Medulla oblongata (tissue), 1 donor: Measurements from ENCODE around the gene SIRPA.

ENCODE experiments used
- DNase-seq: peaks from one replicate; pipeline ENCODE4 v3.0.0-alpha.2; 2015; ENCODE audit errors: extremely low spot score

The SIRPA gene

DNA sequence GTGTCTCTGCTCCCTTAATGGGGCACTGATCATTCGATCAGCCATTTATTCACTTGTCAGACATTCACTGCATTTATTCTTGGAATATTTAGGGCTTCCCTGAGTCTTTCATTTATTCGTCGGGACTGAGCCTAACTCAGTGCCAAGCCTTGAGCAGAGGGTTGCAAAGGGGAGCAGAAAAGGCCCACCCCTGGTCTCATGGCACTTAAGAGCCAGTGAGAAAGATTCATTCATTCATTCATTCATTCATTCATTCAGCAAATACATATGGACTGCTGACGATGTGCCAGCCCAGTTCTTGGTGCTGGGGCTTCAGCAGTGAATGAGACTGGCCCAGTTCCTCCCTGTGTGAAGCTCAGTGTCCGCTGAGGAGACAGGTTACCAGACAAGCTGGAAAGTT lies 36.6 kb downstream of the SIRPA start:
- no peak for DNase-seq

DNA sequence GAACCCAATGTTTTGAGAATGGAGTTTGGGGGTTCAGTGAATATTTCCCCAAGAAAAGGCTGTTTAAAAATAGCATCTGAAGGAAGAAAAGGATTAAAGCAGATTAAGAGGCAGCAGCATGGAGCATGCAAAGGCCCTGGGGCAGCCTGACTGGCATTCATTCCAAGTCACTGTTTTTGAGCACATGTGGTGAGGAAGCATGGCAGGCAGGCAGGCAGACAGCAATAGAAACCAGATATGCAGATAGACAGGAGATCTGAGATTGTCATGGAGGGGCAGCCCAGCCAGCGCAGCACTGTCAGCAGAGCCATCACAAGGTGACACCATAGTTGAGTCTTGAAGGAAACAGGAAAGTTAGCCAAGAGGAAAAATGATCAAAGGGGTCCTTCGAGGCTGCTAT lies 37.8 kb downstream of the SIRPA start:
- DNase-seq = no peak

DNA sequence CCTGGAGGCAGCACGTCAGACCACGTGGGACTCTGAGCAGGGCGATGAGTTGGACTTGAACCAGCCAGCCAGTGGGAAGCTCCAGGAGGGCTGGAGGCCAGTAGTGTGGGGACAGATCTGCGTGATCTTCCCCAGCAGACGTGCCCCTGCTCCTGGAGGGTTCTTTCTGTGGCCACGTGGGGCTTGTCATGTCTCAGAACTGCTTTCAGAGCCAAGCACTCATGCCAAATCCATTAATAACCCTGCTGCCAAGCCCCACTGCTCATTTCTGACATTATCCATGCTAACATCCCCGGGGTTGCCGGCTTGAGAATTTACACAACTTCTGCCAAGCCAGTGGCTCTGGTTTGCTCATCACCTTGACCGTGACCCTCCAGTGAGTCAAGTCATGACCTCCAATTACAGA lies 38.3 kb downstream of the SIRPA start:
- DNase-seq = no peak

DNA sequence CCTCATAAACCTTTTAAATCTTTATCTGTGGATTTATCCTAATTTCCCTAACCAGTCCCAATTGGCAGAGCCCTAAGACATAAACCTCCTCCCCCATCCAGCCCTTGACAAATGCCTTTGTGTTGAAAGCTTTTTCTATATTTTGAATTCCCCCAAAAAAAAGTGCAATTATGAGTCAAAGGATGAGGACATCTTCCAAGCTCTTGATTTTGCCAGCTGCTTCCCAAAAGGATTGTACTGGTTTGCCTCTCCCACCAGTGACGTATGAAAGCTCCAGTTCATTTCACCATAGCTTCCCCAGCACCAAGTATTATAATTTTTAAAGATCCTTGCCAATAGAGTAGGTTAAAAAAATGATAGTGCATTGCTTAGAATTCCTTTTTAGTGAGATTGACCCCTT lies 38.9 kb downstream of the SIRPA start:
- DNase-seq = no peak

DNA sequence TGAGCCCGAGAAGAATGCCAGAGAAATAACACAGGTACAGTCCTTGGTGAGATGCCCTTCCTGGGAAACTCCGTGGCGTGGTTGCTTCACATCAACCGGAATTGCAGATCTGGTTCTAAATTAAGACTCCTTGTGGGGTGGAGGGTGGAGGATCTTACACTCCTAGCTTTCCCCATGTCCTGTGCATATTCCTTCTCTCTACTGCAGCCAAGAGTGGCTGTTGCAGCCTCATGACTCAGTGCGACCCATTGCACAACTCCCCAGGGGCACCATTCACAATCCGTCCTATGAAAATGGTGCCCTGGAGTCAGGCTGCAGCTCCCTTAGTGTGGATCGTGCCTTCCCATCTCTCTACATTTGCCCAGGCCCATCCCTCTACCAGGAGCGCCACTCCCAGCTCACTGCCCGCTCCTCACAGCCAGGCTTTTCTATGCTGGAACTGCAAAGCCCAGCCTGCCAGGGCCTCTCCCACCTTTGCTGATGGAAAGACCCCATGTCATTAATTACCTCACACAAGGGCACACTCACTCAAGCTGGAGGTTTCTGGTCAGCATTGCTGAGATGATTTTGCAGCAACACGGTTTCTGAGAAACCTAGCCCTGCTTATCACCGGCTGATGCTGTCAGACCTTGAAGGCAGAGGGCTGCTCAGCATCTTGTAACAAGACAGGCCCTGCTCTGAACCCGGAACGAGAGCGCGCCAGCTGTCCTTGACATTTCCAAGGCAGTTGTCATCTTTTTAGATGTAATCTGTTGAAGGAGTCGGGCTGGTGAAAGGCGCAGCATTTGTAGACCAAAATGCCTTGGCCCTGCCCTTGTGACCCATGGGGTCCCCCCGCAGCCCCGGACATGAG lies 39.7 kb downstream of the SIRPA start:
- DNase-seq = no peak

DNA sequence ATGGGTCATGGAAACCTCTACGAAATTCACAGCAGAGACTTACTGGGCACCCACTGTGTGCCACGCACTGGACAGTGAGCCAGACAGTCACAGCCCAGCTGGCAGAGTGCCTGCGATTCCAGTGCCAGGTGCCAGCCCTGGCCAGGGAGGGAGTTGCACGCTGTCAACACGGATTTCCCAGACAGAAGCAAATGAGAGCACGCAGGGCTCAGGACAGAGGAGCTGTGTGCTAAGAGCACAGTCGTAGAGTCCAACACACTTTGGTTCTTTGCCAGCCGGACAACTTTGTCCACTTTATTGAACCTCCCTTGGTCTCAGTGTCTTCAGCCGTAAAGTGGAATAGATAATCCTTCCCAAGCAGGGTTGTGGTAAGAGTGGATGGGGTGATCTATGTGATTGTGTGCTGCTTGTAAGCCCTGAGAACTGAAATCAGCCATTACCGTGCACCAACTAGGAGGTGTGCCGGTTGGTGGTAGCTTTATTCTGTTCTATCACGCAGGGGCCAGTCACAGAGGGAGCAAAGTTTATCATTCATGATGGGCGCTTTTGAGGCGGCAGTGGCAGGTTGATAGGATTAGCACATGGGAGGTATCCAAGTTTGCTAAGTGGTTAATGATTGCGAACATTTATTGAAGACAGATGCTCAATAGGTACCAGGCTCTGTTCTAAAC lies 40.6 kb downstream of the SIRPA start:
- peak; percentile 86 for DNase-seq

DNA sequence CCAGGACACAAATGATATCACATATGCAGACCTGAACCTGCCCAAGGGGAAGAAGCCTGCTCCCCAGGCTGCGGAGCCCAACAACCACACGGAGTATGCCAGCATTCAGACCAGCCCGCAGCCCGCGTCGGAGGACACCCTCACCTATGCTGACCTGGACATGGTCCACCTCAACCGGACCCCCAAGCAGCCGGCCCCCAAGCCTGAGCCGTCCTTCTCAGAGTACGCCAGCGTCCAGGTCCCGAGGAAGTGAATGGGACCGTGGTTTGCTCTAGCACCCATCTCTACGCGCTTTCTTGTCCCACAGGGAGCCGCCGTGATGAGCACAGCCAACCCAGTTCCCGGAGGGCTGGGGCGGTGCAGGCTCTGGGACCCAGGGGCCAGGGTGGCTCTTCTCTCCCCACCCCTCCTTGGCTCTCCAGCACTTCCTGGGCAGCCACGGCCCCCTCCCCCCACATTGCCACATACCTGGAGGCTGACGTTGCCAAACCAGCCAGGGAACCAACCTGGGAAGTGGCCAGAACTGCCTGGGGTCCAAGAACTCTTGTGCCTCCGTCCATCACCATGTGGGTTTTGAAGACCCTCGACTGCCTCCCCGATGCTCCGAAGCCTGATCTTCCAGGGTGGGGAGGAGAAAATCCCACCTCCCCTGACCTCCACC lies 42.2 kb downstream of the SIRPA start:
- no peak for DNase-seq

DNA sequence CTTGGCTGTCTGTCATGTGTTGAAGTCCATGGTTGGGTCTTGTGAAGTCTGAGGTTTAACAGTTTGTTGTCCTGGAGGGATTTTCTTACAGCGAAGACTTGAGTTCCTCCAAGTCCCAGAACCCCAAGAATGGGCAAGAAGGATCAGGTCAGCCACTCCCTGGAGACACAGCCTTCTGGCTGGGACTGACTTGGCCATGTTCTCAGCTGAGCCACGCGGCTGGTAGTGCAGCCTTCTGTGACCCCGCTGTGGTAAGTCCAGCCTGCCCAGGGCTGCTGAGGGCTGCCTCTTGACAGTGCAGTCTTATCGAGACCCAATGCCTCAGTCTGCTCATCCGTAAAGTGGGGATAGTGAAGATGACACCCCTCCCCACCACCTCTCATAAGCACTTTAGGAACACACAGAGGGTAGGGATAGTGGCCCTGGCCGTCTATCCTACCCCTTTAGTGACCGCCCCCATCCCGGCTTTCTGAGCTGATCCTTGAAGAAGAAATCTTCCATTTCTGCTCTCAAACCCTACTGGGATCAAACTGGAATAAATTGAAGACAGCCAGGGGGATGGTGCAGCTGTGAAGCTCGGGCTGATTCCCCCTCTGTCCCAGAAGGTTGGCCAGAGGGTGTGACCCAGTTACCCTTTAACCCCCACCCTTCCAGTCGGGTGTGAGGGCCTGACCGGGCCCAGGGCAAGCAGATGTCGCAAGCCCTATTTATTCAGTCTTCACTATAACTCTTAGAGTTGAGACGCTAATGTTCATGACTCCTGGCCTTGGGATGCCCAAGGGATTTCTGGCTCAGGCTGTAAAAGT lies 43.5 kb downstream of the SIRPA start:
- no peak for DNase-seq

DNA sequence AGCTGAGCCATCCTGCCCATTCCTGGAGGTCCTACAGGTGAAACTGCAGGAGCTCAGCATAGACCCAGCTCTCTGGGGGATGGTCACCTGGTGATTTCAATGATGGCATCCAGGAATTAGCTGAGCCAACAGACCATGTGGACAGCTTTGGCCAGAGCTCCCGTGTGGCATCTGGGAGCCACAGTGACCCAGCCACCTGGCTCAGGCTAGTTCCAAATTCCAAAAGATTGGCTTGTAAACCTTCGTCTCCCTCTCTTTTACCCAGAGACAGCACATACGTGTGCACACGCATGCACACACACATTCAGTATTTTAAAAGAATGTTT lies 44.0 kb downstream of the SIRPA start:
- DNase-seq = no peak

DNA sequence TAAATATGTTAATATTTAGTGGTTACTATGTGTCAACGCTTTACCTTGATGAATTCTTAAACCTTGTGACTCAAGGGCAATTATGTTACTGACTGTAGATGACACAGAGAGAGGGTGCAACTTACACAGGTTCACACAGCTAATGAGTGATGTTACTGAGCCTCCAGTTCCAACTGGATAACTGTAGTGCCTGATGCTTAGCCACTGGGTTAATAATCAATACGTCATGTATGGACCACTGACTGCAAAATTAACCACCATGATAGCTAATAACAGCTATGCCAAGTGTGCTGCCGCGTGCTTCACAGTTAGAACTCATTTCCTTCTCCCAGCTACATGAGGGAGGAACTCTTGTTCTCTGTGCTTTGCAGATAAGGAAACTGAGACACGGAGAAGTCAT lies 45.4 kb downstream of the SIRPA start:
- no peak for DNase-seq

DNA sequence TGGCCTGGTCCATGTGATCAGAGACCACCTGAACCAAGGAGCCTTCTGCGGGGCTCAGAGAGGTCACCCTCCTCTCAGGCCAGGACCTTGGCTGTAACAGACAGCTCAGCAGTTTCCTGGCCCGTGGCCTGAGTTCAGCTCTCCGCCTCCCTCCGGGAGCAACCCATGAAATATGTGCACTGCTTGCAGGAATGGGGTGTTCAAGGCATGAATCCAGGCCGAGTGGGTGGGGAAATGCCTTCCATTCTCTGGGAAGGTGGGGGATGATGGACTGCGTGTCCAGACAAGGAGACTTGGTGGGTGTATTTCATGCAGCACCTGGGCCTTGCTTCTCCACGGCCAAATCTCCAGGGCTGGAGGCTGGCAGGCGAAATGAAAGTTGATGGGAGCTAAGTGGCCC lies 46.0 kb downstream of the SIRPA start:
- DNase-seq = no peak

DNA sequence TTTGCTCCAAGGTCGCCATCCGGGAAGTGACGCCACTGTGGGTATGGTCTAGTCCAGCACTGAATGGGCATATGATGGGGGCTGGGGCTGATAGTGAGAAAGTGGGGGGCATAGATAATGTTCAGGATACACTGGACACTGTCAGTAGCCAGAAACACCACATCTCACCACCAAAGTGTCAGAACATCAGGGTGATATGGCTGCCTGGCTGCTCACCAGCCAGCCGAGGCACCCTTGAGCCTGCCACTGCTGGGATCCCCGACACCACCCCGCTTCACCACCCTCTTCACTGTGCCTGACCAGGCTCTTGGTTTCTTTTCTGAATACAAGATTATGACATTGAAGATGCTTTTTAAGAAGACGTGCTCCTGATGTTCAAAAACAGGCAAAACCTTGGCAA lies 46.9 kb downstream of the SIRPA start:
- DNase-seq = no peak

DNA sequence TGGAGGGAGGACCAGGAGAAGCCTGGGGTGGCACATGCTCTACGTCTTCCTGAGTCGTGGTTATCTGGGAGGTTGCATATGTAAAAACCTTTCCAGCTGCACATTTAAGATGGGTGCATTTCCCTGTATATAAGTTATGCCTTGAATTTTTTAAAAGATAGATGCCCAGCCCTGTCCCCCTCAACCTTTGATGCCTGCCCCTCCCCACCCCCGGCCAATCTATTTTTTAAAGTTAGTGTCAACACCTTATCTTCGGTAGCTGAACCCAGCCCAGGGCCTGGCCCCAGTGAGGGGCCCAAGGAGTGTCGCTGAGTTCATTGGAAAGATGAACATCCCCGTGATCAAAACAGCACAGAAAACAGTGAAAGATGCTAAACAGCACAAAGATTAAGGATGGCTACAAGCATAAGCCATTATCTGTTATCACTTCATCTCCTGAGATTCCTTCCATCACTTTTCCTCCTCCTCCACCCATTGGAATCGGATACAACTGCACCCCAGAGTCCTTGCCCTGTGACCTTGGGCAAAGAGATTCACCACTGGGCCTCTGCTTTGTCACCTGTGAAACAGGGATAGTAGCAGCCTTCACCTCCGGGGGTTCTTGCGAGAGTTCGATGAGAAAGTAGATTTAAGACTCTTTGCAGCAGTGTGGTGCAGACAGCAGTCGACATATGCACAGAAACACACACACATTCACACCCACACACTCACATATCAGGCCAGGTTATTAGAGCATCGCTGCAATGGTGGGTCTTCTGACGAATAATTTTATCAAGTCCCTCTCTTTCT lies 47.5 kb downstream of the SIRPA start:
- DNase-seq = no peak

DNA sequence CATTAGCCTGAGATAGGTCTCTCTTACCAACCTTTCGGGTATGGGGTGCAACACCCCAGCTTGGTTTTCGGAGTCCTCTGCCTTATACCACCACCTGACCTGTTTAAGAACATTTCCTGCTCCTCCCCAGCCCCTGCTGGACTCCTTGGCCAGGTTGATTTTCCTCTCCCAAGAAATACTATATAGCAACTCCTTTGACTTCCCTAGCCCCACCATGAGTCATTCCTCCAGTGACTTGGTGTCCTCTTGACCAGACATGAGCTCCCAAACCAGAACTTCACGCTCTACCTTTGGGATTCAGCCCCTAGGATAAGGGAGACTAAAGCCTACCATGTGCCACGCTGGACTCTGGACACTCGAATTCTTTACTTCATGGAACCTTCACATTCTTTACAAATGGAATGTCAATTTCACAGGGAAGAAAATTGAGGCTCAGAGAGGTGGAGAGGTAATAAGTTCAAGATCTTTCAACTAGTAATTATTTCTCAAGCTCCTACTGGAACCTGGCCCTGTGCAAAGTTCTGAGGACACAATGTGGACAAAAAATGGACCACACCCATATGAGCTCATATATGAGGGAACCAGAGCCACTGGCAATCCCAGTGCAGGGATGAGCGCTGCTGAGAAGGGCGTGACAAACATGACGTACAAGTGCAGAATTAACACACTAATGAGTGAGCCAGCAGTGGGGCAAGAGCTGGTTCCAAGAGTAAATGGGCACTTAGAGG lies 48.2 kb downstream of the SIRPA start:
- DNase-seq = no peak

DNA sequence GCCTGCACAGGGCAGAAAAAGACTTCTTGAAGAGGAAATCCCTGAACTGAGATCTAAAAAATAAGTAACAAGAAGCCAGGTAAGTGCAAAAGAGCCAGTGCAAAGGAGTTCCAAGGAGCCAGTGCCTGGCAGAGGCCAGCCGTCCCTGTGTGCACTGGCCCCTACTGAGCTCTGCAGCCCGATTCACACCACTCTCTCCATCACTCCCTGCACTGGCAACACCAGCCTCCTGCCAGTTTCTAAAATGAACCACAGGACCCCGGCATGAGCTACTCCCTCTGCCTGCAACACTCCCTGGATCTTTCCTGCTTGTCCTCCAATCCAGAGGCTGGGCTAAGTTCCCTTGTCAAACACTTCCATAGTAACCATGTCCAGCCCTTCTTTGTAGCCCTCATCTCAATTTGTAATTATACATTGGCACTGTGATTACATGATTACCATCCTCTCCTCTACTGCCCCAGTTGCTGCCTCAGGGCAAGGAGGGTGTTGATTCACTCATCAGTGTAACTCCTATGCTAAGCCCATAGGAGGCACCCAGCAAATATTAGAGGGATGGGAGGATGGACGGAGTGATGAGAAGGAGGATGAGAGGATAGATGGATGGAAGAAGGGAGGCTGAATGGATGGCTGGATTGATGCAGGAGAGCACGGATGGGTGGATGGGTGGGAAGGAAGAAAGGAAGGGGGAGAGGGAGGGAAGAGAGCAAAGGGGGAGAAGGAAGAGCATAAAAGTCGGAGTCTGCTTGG lies 49.3 kb downstream of the SIRPA start:
- DNase-seq = no peak

DNA sequence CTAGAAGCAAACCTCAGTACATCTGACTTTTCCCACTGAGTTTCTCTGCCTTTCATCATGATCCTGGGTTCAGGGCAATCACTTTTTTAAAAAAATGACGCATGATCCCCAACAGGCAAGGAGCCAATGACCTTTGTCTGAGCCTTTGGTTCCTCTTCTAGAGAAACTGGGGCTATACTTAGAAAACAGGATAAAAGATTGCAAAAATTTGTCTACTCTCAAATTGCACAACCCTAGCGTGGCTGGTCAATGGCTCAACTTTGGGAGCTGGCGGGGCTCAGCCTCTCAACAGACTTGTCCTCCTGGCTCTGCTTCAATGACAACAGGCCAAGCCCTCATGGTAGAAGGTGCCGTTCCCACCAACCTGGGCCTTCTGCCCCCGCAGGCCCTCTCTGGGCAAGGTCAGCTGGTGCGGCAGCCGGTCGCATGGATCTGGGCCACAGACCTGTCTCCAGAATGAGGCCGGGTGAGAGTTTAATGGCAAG lies 50.0 kb downstream of the SIRPA start:
- DNase-seq = peak; percentile 89

DNA sequence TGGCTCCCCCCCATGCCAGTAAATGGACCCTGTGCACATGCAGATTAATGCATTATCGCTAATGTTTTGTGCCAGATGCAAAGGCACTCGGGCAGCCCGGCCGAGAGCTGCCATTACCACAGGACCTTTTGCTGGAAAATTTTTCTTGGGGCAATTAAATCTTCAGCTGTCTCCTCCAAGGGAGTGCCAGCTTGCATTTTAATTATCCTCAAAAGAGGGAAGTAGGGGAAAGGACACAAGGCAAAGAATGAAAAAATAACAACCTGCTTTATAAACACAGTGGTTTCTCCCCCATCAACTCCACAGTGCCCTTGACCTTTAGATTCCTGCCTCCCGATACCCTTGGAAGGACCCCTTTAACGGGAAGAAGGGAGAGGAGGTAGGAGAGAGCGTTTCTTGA lies 50.5 kb downstream of the SIRPA start:
- DNase-seq = no peak

DNA sequence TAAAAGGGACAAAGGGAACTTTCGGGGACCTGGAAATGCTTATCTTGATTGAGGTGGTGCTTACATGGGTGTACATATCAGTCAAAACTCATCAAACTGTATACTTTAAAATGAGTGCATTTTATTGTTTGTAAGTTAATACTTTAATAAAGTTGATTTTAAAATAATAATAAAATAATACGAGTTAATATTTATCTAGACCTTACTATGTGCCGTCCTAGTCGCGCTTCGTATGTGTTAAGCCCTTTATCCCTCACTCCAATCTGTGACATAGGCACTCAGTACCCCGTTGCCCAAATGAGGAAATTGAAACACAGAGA lies 51.2 kb downstream of the SIRPA start:
- DNase-seq = no peak

DNA sequence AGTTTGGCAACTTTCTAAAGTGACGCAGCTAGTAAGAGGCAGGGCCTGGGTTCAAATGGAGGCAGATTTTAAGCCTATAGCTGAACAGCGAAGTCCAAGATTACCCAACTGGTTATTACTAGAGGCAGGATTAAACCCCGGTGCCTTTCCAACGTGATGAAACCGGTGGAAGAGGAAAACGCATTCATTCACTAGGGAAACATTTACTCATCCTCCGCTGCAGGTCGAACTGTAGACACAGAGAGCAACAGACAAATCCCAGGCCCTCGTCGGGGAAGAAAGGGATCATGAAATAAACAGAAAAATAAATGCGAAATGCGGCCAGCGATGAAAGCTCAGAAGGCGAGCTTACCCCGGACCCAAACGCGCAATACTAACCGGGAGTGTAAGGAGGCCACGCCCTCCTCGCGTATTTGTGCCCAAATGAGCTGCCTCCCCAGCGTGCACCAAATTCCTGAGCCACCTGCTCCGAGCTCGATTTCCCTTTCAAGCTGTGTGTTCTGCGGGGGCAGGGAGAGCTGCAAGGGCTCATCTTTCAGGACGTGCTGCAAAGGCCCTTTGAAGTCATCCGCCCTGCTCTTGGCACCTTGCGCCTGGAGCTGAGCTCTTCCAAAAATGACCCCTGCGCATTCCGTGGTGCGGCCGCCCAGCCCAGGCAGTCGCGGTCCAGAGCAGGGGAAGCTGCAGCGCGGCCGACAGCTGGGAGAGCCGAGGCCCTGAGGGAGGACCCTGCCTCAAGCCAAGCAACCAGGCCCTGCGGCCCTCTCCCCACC lies 51.7 kb downstream of the SIRPA start:
- peak; percentile 71 for DNase-seq
